Esophagus squamous epithelium (tissue), 5 donors: Measurements from ENCODE around the gene RSPH9. TPM values are rescaled to one million over a fixed set of nuclear protein-coding genes. Genes with fewer than 3 reads are reported as not detected.

Source experiments
- DNase-seq: peaks from one replicate; lab custom pipeline; 2025; lab: John Stamatoyannopoulos, UW
- H3K27ac ChIP-seq, 4 donors: fragments of 200-600 bp; sonication (generic); one replicate each; pipeline ENCODE4 v1.5.1; 2016 to 2019; ENCODE audit warnings: mild to moderate bottlenecking in 1 of 4
- H3K27me3 ChIP-seq, 4 donors: fragments of 200-600 bp; sonication (generic); 1 replicate in 3 of 4; 2 replicates in 1 of 4; pipeline versions ENCODE4 v1.5.1 to v1.6.0; 2017 to 2021; ENCODE audit warnings: antibody characterized with exemption in 1 of 4
- H3K36me3 ChIP-seq, 3 donors: fragments of 200-600 bp; sonication (generic); one replicate each; pipeline ENCODE4 v1.5.1; 2016 to 2019
- H3K4me1 ChIP-seq, 3 donors: fragments of 200-600 bp; sonication (generic); one replicate each; pipeline ENCODE4 v1.5.1; 2017 to 2019
- H3K4me3 ChIP-seq, 4 donors: fragments of 200-600 bp; sonication (generic); 1 replicate in 3 of 4; 2 replicates in 1 of 4; pipeline ENCODE4 v1.5.1; 2016 to 2019; ENCODE audit warnings: mild to moderate bottlenecking in 2 of 4, moderate library complexity in 1 of 4
- H3K9me3 ChIP-seq, 3 donors: fragments of 200-600 bp; sonication (generic); one replicate each; pipeline ENCODE4 v1.5.1; 2016 to 2019
- CTCF ChIP-seq, 6 experiments: fragments of 450-650 bp in 4 of 6; fragments of 200-600 bp in 2 of 6; sonication (generic) in 2 of 6; IDR thresholded peaks; one replicate each; pipeline ENCODE4 v1.5.1; 2016 to 2019; ENCODE audit warnings: antibody characterized with exemption in 6 of 6, mild to moderate bottlenecking in 4 of 6, moderate library complexity in 4 of 6
- POLR2A ChIP-seq, 4 donors: fragments of 450-650 bp; IDR thresholded peaks; one replicate each; pipeline ENCODE4 v1.6.1; 2017; ENCODE audit warnings: antibody characterized with exemption in 4 of 4, mild to moderate bottlenecking in 4 of 4, moderate library complexity in 3 of 4
- WGBS, 2 donors: methylation state at CpG; one replicate each; pipeline ENCODE4 v1.1.5; 2018; 5-methylcytosine and 5-hydroxymethylcytosine counted together
- intact Hi-C: fragments of 100-400 bp; cut with DNase I; formaldehyde crosslinking; loops from one replicate; pipeline ENCODE4 v1.15.0; 2022
- total RNA-seq, 4 donors: library from RNA; depleted of rRNA; stranded (reverse); fragments of >200 nt; gene quantifications; one replicate each; pipeline ENCODE4 v1.1.0, GENCODE V29; 2016
- donor health status: DM: yes; HTN: yes; CAD: no.

RSPH9 gene
- total RNA-seq, 4 donors from 2014 or later: 0.15 to 0.38 TPM; not detected in 2

DNA sequence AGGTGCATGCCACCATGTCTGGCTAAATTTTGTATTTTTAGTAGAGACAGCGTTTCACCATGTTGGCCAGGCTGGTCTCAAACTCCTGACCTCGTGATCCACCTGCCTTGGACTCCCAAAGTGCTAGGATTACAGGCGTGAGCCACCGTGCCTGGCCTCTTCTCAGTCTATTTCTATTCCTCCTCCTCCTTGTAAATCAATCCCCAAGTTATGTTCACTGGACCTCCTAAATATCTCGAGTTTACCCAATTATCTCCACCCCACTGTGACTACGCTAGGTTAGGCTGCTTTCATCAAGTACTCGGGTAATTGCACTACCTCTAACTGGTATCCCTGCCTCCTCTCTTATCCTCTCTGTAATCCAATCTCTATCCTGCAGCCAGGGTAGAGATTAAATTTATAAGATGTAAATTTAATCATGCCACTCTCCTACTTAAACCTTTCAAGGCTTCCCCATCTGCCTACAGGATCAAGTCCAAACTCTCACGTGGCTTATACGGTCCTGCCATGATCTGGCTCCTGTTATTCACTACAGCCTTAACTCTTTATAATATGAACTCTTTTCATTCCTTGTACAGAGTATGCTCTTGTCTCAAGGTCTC, 10.0 kb upstream of the RSPH9 start:
- intact Hi-C loops: no loop called here
- Histone ChIP-seq H3K4me1 (peaks cover 19 to 57% (median 24%) of the 10 kb centered on the region in 3 donors), H3K27ac (peak overlapping the region in 3 of 4 donors; percentile 83 to 87 (median 87)), H3K27me3 (no peaks in the 10 kb centered on the region), H3K9me3 (no peaks in the 10 kb centered on the region), H3K4me3 (no peak overlapping the region), H3K36me3 (peaks cover 0 to 32% (median 0%) of the 10 kb centered on the region in 3 donors)
- WGBS, 2 donors: 72 to 77% methylated on average over 9 of the region's 9 CpGs
- TF ChIP-seq CTCF (IDR thresholded peaks at IDR 0.05) (no peak), POLR2A (IDR thresholded peaks at IDR 0.05) (no peak)
- DNase-seq: no peak

DNA sequence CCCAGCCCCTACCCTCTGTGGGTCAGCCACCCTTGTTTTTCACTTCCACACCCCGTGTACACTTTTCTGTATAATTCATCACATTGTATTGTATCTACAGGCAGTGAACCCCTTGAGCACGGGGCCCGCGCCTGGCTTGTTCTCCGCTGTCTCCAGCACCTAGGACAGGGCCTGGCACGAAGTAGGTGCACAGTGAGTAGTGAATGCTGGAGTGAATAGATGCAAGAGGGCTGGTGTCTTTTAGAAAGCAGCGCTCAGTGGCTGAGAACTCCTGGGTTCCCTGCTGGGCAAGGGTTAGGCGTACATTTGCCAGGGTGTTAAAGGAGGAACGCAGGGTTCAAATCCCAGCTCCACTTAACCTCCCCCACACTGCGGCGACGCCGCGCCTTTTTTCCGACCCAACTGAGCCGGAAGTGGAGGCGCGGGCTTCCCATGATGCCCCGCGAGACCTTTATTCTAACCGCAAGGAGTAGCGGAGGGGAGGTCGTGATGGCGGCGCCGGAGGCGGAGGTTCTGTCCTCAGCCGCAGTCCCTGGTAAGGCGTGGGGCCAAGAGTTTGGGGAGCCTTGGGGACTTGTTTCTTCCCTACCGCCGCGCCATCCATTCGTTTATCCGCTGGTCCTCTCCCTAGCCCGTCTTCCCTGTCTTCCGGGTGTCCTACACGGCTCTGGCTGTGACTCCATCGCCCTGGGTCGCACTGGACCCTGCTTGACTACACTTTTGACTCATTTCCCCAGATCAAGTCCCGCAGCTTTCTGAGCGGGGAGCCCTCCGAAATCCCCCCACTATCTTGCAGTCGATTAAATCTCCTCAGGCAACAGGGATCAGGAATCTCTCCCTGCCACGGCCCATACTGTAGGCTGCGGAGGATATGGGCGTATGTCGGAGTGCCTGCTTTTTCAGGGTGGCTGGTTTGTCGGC, 9.2 kb upstream of the RSPH9 start, which contains the start of gene MAD2L1BP:
Gene MAD2L1BP, plus strand, starts transcription at position 454 of the 921 bp plus-strand sequence. Its CDS starts 36 bp downstream, at position 490.
- peak; percentile 32 for DNase-seq
- H3K27ac ChIP-seq: peak within 1 kb of the TSS; percentile 83 to 92 (median 87)
- TF ChIP-seq POLR2A (IDR thresholded peaks at IDR 0.05) (peak in 3 of 4 donors; percentile 49 to 76 (median 69)), CTCF (IDR thresholded peaks at IDR 0.05) (no peak)
- peak within 1 kb of the TSS; percentile 51 to 79 (median 76) for H3K4me3 ChIP-seq
- H3K4me1 ChIP-seq: peaks cover 19 to 55% (median 24%) of the 10 kb centered on the region in 3 donors
- WGBS, 2 donors: 3 to 4% methylated on average over 30 to 46 of the region's 48 CpGs
- peaks cover 0 to 40% (median 7%) of the 10 kb centered on the region in 3 donors for H3K36me3 ChIP-seq
- intact Hi-C loops: no loop called here
- no peaks in the 10 kb centered on the region for H3K27me3 ChIP-seq
- H3K9me3 ChIP-seq: no peaks in the 10 kb centered on the region

- DNase-seq: no peak
- WGBS, 2 donors: 0 to 18% methylated on average over 1 to 5 of the region's 7 CpGs
Measured at GRCh38 chr6:43636308-43636659, 8.6 kb upstream of the RSPH9 start.

DNA sequence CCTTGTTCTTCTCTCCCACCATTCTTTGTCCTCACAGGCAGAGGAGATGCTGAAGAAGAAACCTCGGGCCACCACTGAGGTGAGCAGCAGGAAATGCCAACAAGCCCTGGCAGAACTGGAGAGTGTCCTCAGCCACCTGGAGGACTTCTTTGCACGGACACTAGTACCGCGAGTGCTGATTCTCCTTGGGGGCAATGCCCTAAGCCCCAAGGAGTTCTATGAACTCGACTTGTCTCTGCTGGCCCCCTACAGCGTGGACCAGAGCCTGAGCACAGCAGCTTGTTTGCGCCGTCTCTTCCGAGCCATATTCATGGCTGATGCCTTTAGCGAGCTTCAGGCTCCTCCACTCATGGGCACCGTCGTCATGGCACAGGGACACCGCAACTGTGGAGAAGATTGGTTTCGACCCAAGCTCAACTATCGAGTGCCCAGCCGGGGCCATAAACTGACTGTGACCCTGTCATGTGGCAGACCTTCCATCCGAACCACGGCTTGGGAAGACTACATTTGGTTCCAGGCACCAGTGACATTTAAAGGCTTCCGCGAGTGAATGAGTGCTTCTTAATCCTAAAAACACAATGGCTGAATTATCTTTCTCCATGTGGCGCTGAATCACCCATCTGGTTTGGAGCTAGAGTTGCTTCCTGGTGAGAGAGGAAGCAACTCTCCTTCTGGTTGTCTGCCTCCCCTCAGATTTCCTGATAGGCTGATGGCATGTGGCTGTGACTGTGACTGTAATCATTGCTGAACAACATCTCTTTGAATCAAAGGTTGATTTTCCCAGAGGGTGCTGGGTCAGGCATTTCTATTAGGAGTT, 4.6 kb upstream of the RSPH9 start:
- no peak overlapping the region for H3K4me3 ChIP-seq
- no peak overlapping the region for H3K27ac ChIP-seq
- 83 to 87% methylated on average over 14 to 20 of the region's 21 CpGs for WGBS, 2 donors
- no peaks in the 10 kb centered on the region for H3K27me3 ChIP-seq
- H3K4me1 ChIP-seq: peaks cover 19 to 53% (median 22%) of the 10 kb centered on the region in 3 donors
- peaks cover 0 to 61% (median 8%) of the 10 kb centered on the region in 3 donors for H3K36me3 ChIP-seq
- no peak for DNase-seq
- no peaks in the 10 kb centered on the region for H3K9me3 ChIP-seq
- intact Hi-C loops: no loop called here
- TF ChIP-seq CTCF (IDR thresholded peaks at IDR 0.05) (no peak), POLR2A (IDR thresholded peaks at IDR 0.05) (no peak)

More at GRCh38 chr6:43636308-43636659, 8.6 kb upstream of the RSPH9 start:
- no peaks in the 10 kb centered on the region for H3K27me3 ChIP-seq
- no peaks in the 10 kb centered on the region for H3K9me3 ChIP-seq
- no peak for TF ChIP-seq CTCF (IDR thresholded peaks at IDR 0.05)
- no peak for TF ChIP-seq POLR2A (IDR thresholded peaks at IDR 0.05)
- H3K4me1 ChIP-seq: peaks cover 19 to 51% (median 24%) of the 10 kb centered on the region in 3 donors
- peak overlapping the region; percentile 83 to 92 (median 87) for H3K27ac ChIP-seq
- H3K36me3 ChIP-seq: peaks cover 0 to 46% (median 8%) of the 10 kb centered on the region in 3 donors
- H3K4me3 ChIP-seq: peak overlapping the region; percentile 51 to 79 (median 76)
- intact Hi-C loops: no loop called here
